WTC11 (cell line): Measurements from ENCODE around the gene NR4A3. TPM values are rescaled to one million over a fixed set of nuclear protein-coding genes. Genes with fewer than 3 reads are reported as not detected.

Source experiments
- ATAC-seq: fragments of 200-7000 bp; cut with Tn5 transposase; 2 replicates; pipeline ENCODE4 v1.10.0; 2021; ENCODE audit warnings: mild to moderate bottlenecking, moderate library complexity
- CTCF ChIA-PET: fragments of 300-600 bp; sonication (Branson Sonifier 250); formaldehyde crosslinking; loops from one replicate; lab custom pipeline; 2021; ENCODE audit warnings: antibody characterized with exemption; lab: Charles Lee
- POLR2A ChIA-PET: fragments of 350-600 bp; sonication (Branson Sonifier 250); formaldehyde crosslinking; loops from one replicate; lab custom pipeline; 2021; ENCODE audit warnings: antibody characterized with exemption; lab: Charles Lee
- DNase-seq: peaks from one replicate; pipeline ENCODE4 v3.0.0; 2021; ENCODE audit warnings: low spot score
- H3K27ac Mint-ChIP-seq: 2 replicates; pipeline ENCODE4 v1.8.0; 2021; ENCODE audit warnings: mixed read lengths
- H3K27me3 Mint-ChIP-seq: 2 replicates; pipeline ENCODE4 v1.8.0; 2021; ENCODE audit warnings: low read depth, mild to moderate bottlenecking, moderate library complexity, mixed read lengths
- H3K36me3 Mint-ChIP-seq: 2 replicates; pipeline ENCODE4 v1.8.0; 2021; ENCODE audit warnings: mixed read lengths
- H3K4me1 Mint-ChIP-seq: 2 replicates; pipeline ENCODE4 v1.8.0; 2022; ENCODE audit warnings: mixed read lengths
- H3K4me3 Mint-ChIP-seq: 2 replicates; pipeline ENCODE4 v1.8.0; 2021; ENCODE audit warnings: mild to moderate bottlenecking, moderate library complexity, mixed read lengths
- H3K9me3 Mint-ChIP-seq: 2 replicates; pipeline ENCODE4 v1.8.0; 2021; ENCODE audit warnings: mixed read lengths
- AR ChIP-seq: fragments of 250-450 bp; sonication (Bioruptor Pico); IDR thresholded peaks from 2 replicates; pipeline ENCODE4 v1.9.0; 2021; ENCODE audit warnings: mild to moderate bottlenecking
- ARID4B ChIP-seq: sonication (generic); formaldehyde crosslinking; IDR thresholded peaks from 2 replicates; pipeline ENCODE4 v1.8.0; 2023; ENCODE audit warnings: missing genetic modification reagents, mild to moderate bottlenecking, borderline replicate concordance
- ATF2 ChIP-seq: sonication (generic); formaldehyde crosslinking; IDR thresholded peaks from 2 replicates; pipeline ENCODE4 v1.8.1; 2022; ENCODE audit warnings: low read depth, missing genetic modification reagents, borderline replicate concordance
- CDX4 ChIP-seq: fragments of 250-450 bp; sonication (Bioruptor Pico); IDR thresholded peaks from 2 replicates; pipeline ENCODE4 v1.9.0; 2021; ENCODE audit warnings: moderate library complexity, mild to moderate bottlenecking, inconsistent platforms, borderline replicate concordance
- CREB1 ChIP-seq: sonication (generic); formaldehyde crosslinking; IDR thresholded peaks from 2 replicates; pipeline ENCODE4 v1.8.0; 2023; ENCODE audit warnings: mild to moderate bottlenecking, missing genetic modification reagents
- E2F5 ChIP-seq: sonication (generic); formaldehyde crosslinking; IDR thresholded peaks from 2 replicates; pipeline ENCODE4 v1.8.1; 2022; ENCODE audit warnings: mild to moderate bottlenecking, moderate library complexity, missing genetic modification reagents
- FOXK1 ChIP-seq: sonication (generic); formaldehyde crosslinking; IDR thresholded peaks from 2 replicates; pipeline ENCODE4 v1.8.0; 2022; ENCODE audit warnings: mild to moderate bottlenecking, moderate library complexity, missing genetic modification reagents
- GRHL2 ChIP-seq: fragments of 250-450 bp; sonication (Bioruptor Pico); IDR thresholded peaks from 2 replicates; pipeline ENCODE4 v1.8.0; 2022; ENCODE audit warnings: mild to moderate bottlenecking, moderate library complexity; ENCODE audit not compliant: insufficient replicate concordance, severe bottlenecking
- IRF2 ChIP-seq: sonication (generic); formaldehyde crosslinking; IDR thresholded peaks from 2 replicates; pipeline ENCODE4 v1.8.0; 2022; ENCODE audit warnings: low read depth, missing genetic modification reagents, borderline replicate concordance
- JUN ChIP-seq: sonication (generic); formaldehyde crosslinking; IDR thresholded peaks from 2 replicates; pipeline ENCODE4 v1.8.0; 2023; ENCODE audit warnings: mild to moderate bottlenecking, missing genetic modification reagents
- KAT7 ChIP-seq: sonication (generic); formaldehyde crosslinking; IDR thresholded peaks from 2 replicates; pipeline ENCODE4 v1.8.1; 2023; ENCODE audit warnings: missing genetic modification reagents, mild to moderate bottlenecking, borderline replicate concordance
- NFE2L1 ChIP-seq: sonication (generic); formaldehyde crosslinking; IDR thresholded peaks from 2 replicates; pipeline ENCODE4 v1.8.1; 2023; ENCODE audit warnings: missing genetic modification reagents
- PRRX2 ChIP-seq: fragments of 250-450 bp; sonication (Bioruptor Pico); IDR thresholded peaks from 2 replicates; pipeline ENCODE4 v1.8.0; 2021; ENCODE audit warnings: mild to moderate bottlenecking
- RELA ChIP-seq: sonication (generic); formaldehyde crosslinking; IDR thresholded peaks from 2 replicates; pipeline ENCODE4 v1.8.1; 2022; ENCODE audit warnings: missing genetic modification reagents, mild to moderate bottlenecking, borderline replicate concordance
- RORB ChIP-seq: fragments of 250-450 bp; sonication (Bioruptor Pico); IDR thresholded peaks from 2 replicates; pipeline ENCODE4 v1.9.0; 2021; ENCODE audit warnings: mild to moderate bottlenecking
- SMAD4 ChIP-seq: sonication (generic); formaldehyde crosslinking; IDR thresholded peaks from 2 replicates; pipeline ENCODE4 v1.8.0; 2022; ENCODE audit warnings: mild to moderate bottlenecking, missing genetic modification reagents
- TCF7 ChIP-seq: sonication (generic); formaldehyde crosslinking; IDR thresholded peaks from 2 replicates; pipeline ENCODE4 v1.8.0; 2022; ENCODE audit warnings: mild to moderate bottlenecking, low read depth, missing genetic modification reagents, moderate library complexity
- TEAD4 ChIP-seq: sonication (generic); formaldehyde crosslinking; IDR thresholded peaks from 2 replicates; pipeline ENCODE4 v1.8.0; 2022; ENCODE audit warnings: mild to moderate bottlenecking, missing genetic modification reagents
- ZMAT4 ChIP-seq: fragments of 250-450 bp; sonication (Bioruptor Pico); IDR thresholded peaks from 2 replicates; pipeline ENCODE4 v1.9.0; 2021; ENCODE audit warnings: mild to moderate bottlenecking
- ZNF121 ChIP-seq: sonication (generic); formaldehyde crosslinking; IDR thresholded peaks from 2 replicates; pipeline ENCODE4 v1.8.0; 2023; ENCODE audit warnings: missing genetic modification reagents
- ZNF263 ChIP-seq: sonication (generic); formaldehyde crosslinking; IDR thresholded peaks from 2 replicates; pipeline ENCODE4 v1.8.1; 2022; ENCODE audit warnings: low read depth, mild to moderate bottlenecking, moderate library complexity, missing genetic modification reagents
- ZNF317 ChIP-seq: sonication (generic); formaldehyde crosslinking; IDR thresholded peaks from 2 replicates; pipeline ENCODE4 v1.8.1; 2023; ENCODE audit warnings: low read depth, mild to moderate bottlenecking, moderate library complexity, missing genetic modification reagents, borderline replicate concordance
- ZNF512 ChIP-seq: sonication (generic); formaldehyde crosslinking; IDR thresholded peaks from 2 replicates; pipeline ENCODE4 v1.8.1; 2022; ENCODE audit warnings: missing genetic modification reagents, borderline replicate concordance
- total RNA-seq: library from RNA; stranded (reverse); gene quantifications from 3 replicates; pipeline ENCODE4 v1.2.3, GENCODE V29; 2021

NR4A3 gene
- total RNA-seq, 1 experiment from 2014 or later = 0.57 TPM

- TF ChIP-seq AR (CRISPR knock-in tag) (no peak), CREB1 (CRISPR knock-in tag) (no peak), RELA (CRISPR knock-in tag) (no peak), JUN (CRISPR knock-in tag) (no peak), IRF2 (CRISPR knock-in tag) (no peak), GRHL2 (CRISPR knock-in tag) (no peak), FOXK1 (CRISPR knock-in tag) (no peak), CDX4 (CRISPR knock-in tag) (no peak), ZNF317 (CRISPR knock-in tag) (no peak)
Measured at GRCh38 chr9:99845063-99845462, 23.4 kb downstream of the NR4A3 start (continued).

- Mint-ChIP-seq H3K27ac (no peak overlapping the region), H3K9me3 (no peaks in the 10 kb centered on the region), H3K4me1 (peaks cover 12% of the 10 kb centered on the region), H3K36me3 (no peaks in the 10 kb centered on the region), H3K4me3 (no peak overlapping the region), H3K27me3 (no peaks in the 10 kb centered on the region)
- DNase-seq (no peak), ATAC-seq (no peak)
- CTCF ChIA-PET = no interaction called here
- POLR2A ChIA-PET = no interaction called here
- TF ChIP-seq E2F5 (CRISPR knock-in tag) = no peak
- TF ChIP-seq CDX4 (CRISPR knock-in tag) = no peak
- TF ChIP-seq ARID4B (CRISPR knock-in tag) = no peak
- TF ChIP-seq SMAD4 (CRISPR knock-in tag) = no peak
- TF ChIP-seq RORB = no peak
- no peak for TF ChIP-seq ZMAT4 (CRISPR knock-in tag)
- TF ChIP-seq ZNF263 = no peak
- no peak for TF ChIP-seq ATF2 (CRISPR knock-in tag)
- TF ChIP-seq TEAD4 (CRISPR knock-in tag) = no peak
- no peak for TF ChIP-seq NFE2L1 (CRISPR knock-in tag)
- TF ChIP-seq PRRX2 (CRISPR knock-in tag) = no peak
- no peak for TF ChIP-seq TCF7 (CRISPR knock-in tag)
- TF ChIP-seq KAT7 (CRISPR knock-in tag) = no peak
- no peak for TF ChIP-seq ZNF512
- no peak for TF ChIP-seq ZNF121 (CRISPR knock-in tag)
Measured at GRCh38 chr9:99848447-99848846, 26.8 kb downstream of the NR4A3 start.
